Thyroid gland (tissue), 4 donors: ENCODE measurements around the gene TMEM252.

Experiments used
- CTCF ChIP-seq, 6 experiments: fragments of 200-600 bp in 3 of 6; fragments of 450-650 bp in 3 of 6; sonication (generic) in 3 of 6; IDR thresholded peaks; one replicate each; pipeline ENCODE4 v1.5.1; 2016 to 2019; ENCODE audit warnings: antibody characterized with exemption in 6 of 6, mild to moderate bottlenecking in 2 of 6, inconsistent platforms in 1 of 6, moderate library complexity in 1 of 6
- POLR2A ChIP-seq, 2 donors: fragments of 450-650 bp; IDR thresholded peaks; one replicate each; pipeline ENCODE4 v1.6.1; 2017; ENCODE audit warnings: antibody characterized with exemption in 2 of 2, mild to moderate bottlenecking in 2 of 2, moderate library complexity in 1 of 2

GRCh38 chr9:68558545-68558944, 17.9 kb upstream of the TMEM252 start:
- TF ChIP-seq POLR2A (IDR thresholded peaks at IDR 0.05) (no peak), CTCF (IDR thresholded peaks at IDR 0.05) (no peak)
